ENCODE data around the gene ARHGAP23. TPM values are rescaled to one million over a fixed set of nuclear protein-coding genes. Genes with fewer than 3 reads are reported as not detected.

ARHGAP23 gene
- total RNA-seq, 2 experiments from 2014 or later = 0.40 to 0.47 TPM

GRCh38 chr17:38405654-38406053 is 22.6 kb upstream of the ARHGAP23 start:
- H3K27me3 Mint-ChIP-seq = no peaks in the 10 kb centered on the region
- H3K4me1 Mint-ChIP-seq (ENCODE audit: low read depth) = no peaks in the 10 kb centered on the region
- intact Hi-C loops (cut with micrococcal nuclease) = no loop called here
- no peak overlapping the region for H3K27ac Mint-ChIP-seq
- POLR2A ChIA-PET = no interaction called here
- no peak overlapping the region for H3K4me3 Mint-ChIP-seq
- CTCF ChIA-PET = interaction anchor here (0.8 to 1.5 kb wide), 2 partner anchors 11 to 22 kb away, joined by 3 to 4 read pairs; no protein-coding TSS in a partner anchor
- DNase-seq (no peak), ATAC-seq (no peak)
- TF ChIP-seq CTCF (IDR thresholded peaks at IDR 0.05) = no peak
- H3K36me3 Mint-ChIP-seq (ENCODE audit: low read depth) = no peaks in the 10 kb centered on the region
- no peaks in the 10 kb centered on the region for H3K9me3 Mint-ChIP-seq

GRCh38 chr17:38410201-38410600 is 18.1 kb upstream of the ARHGAP23 start:
- ChIA-PET CTCF (interaction anchor here (1.7 to 4.8 kb wide), 2 partner anchors 59 to 61 kb away, joined by 7 to 203 read pairs; partner anchors contain the start of gene SOCS7), POLR2A (no interaction called here)
- ATAC-seq (no peak), DNase-seq (no peak)
- Mint-ChIP-seq H3K4me1 (ENCODE audit: low read depth) (peaks cover 7% of the 10 kb centered on the region), H3K27ac (no peak overlapping the region), H3K27me3 (no peaks in the 10 kb centered on the region), H3K9me3 (no peaks in the 10 kb centered on the region), H3K36me3 (ENCODE audit: low read depth) (no peaks in the 10 kb centered on the region), H3K4me3 (no peak overlapping the region)
- TF ChIP-seq CTCF (IDR thresholded peaks at IDR 0.05) = no peak
- intact Hi-C loops (cut with micrococcal nuclease) = no loop called here

GRCh38 chr17:38415250-38416194 is 12.7 kb upstream of the ARHGAP23 start:
- Mint-ChIP-seq H3K4me3 (peak overlapping the region; percentile 72), H3K27ac (peak overlapping the region; percentile 93), H3K9me3 (no peaks in the 10 kb centered on the region), H3K27me3 (peaks cover 34% of the 10 kb centered on the region), H3K4me1 (ENCODE audit: low read depth) (peaks cover 17% of the 10 kb centered on the region), H3K36me3 (ENCODE audit: low read depth) (no peaks in the 10 kb centered on the region)
- ATAC-seq (peak; percentile 71), DNase-seq (peak; percentile 67)
- ChIA-PET CTCF (interaction anchor here (0.9 to 4.8 kb wide), 14 partner anchors 8 to 121 kb away, joined by 3 to 203 read pairs (median 7); partner anchors contain the start of gene SOCS7), POLR2A (interaction anchor here (0.9 to 1.0 kb wide), 4 partner anchors 63 to 67 kb away, joined by 3 read pairs; partner anchors contain the start of gene SOCS7)
- no peak for TF ChIP-seq CTCF (IDR thresholded peaks at IDR 0.05)
- intact Hi-C loops (cut with micrococcal nuclease) = loop anchor here (2.0 kb wide), 1 partner anchor 67 kb away; no protein-coding TSS in a partner anchor

GRCh38 chr17:38416840-38417209 is 11.4 kb upstream of the ARHGAP23 start:
- no peak for TF ChIP-seq CTCF (IDR thresholded peaks at IDR 0.05)
- peaks cover 40% of the 10 kb centered on the region for H3K27me3 Mint-ChIP-seq
- no peak overlapping the region for H3K27ac Mint-ChIP-seq
- no peaks in the 10 kb centered on the region for H3K9me3 Mint-ChIP-seq
- intact Hi-C loops (cut with micrococcal nuclease) = no loop called here
- H3K36me3 Mint-ChIP-seq (ENCODE audit: low read depth) = no peaks in the 10 kb centered on the region
- ATAC-seq = no peak
- peaks cover 17% of the 10 kb centered on the region for H3K4me1 Mint-ChIP-seq (ENCODE audit: low read depth)
- CTCF ChIA-PET = interaction anchor here (0.8 to 3.1 kb wide), 2 partner anchors 11 to 68 kb away, joined by 3 to 31 read pairs; no protein-coding TSS in a partner anchor
- DNase-seq = no peak
- POLR2A ChIA-PET = interaction anchor here (1.0 kb wide), 1 partner anchor 64 kb away, joined by 3 read pairs; no protein-coding TSS in a partner anchor
- no peak overlapping the region for H3K4me3 Mint-ChIP-seq
